ENCODE measurements around the gene E2F3. TPM values are rescaled to one million over a fixed set of nuclear protein-coding genes. Genes with fewer than 3 reads are reported as not detected.

The E2F3 gene
- total RNA-seq, 4 donors from 2014 or later, result 2.9 to 5.6 (median 4.2) TPM

- Histone ChIP-seq H3K36me3 (no peaks in the 10 kb centered on the region), H3K27ac (replicated peaks in 1 of 4) (peak overlapping the region; percentile 72 to 84 (median 74)), H3K27me3 (no peaks in the 10 kb centered on the region), H3K9me3 (no peaks in the 10 kb centered on the region), H3K4me1 (peaks cover 0 to 31% (median 27%) of the 10 kb centered on the region in 4 donors), H3K4me3 (peak overlapping the region; percentile 65 to 90 (median 77))
- DNase-seq (ENCODE audit: extremely low spot score), result no peak
- 2% methylated on average over 18 of the region's 18 CpGs for WGBS
- TF ChIP-seq CTCF (IDR thresholded peaks at IDR 0.05), result peak in 2 of 3 experiments; percentile 28 to 30
- no peak for TF ChIP-seq POLR2A (IDR thresholded peaks at IDR 0.05; ENCODE audit: low read depth)
- no peak for TF ChIP-seq EP300 (IDR thresholded peaks at IDR 0.05)
- TF ChIP-seq POLR2AphosphoS5 (IDR thresholded peaks at IDR 0.05), result no peak
- intact Hi-C loops (cut with DNase I), result loop anchor here (5.0 to 10.0 kb wide), 4 partner anchors 108 to 306 kb away; partner anchors contain the start of gene MBOAT1
Observed at GRCh38 chr6:20400456-20401204, 1.0 kb upstream of the E2F3 start.

GRCh38 chr6:20402092-20402341 lies 338 bp downstream of the E2F3 start:
- whole genome bisulfite sequencing, result 1% methylated on average over 7 of the region's 15 CpGs
- Histone ChIP-seq H3K36me3 (no peaks in the 10 kb centered on the region), H3K4me3 (peak overlapping the region; percentile 65 to 90 (median 88)), H3K4me1 (peaks cover 0 to 31% (median 27%) of the 10 kb centered on the region in 4 donors), H3K9me3 (no peaks in the 10 kb centered on the region), H3K27ac (replicated peaks in 1 of 4) (peak overlapping the region; percentile 74 to 90 (median 88)), H3K27me3 (no peaks in the 10 kb centered on the region)
- DNase-seq (ENCODE audit: extremely low spot score), result no peak
- TF ChIP-seq CTCF (IDR thresholded peaks at IDR 0.05), result no peak
- TF ChIP-seq POLR2AphosphoS5 (IDR thresholded peaks at IDR 0.05), result no peak
- no peak for TF ChIP-seq EP300 (IDR thresholded peaks at IDR 0.05)
- TF ChIP-seq POLR2A (IDR thresholded peaks at IDR 0.05; ENCODE audit: low read depth), result no peak
- intact Hi-C loops (cut with DNase I), result loop anchor here (5.0 to 10.0 kb wide), 4 partner anchors 110 to 307 kb away; partner anchors contain the start of gene MBOAT1

GRCh38 chr6:20402342-20403069 lies 827 bp downstream of the E2F3 start:
- intact Hi-C loops (cut with DNase I), result loop anchor here (5.0 to 10.0 kb wide), 4 partner anchors 110 to 308 kb away; partner anchors contain the start of gene MBOAT1
- peaks cover 0 to 31% (median 27%) of the 10 kb centered on the region in 4 donors for H3K4me1 ChIP-seq
- H3K4me3 ChIP-seq, result peak overlapping the region; percentile 65 to 90 (median 88)
- H3K27ac ChIP-seq (replicated peaks in 1 of 4), result peak overlapping the region; percentile 74 to 90 (median 88)
- no peak for TF ChIP-seq EP300 (IDR thresholded peaks at IDR 0.05)
- no peak for TF ChIP-seq CTCF (IDR thresholded peaks at IDR 0.05)
- TF ChIP-seq POLR2AphosphoS5 (IDR thresholded peaks at IDR 0.05), result peak in 1 of 2 donors; percentile 21
- 0% methylated on average over 7 of the region's 73 CpGs for WGBS
- H3K36me3 ChIP-seq, result no peaks in the 10 kb centered on the region
- H3K27me3 ChIP-seq, result no peaks in the 10 kb centered on the region
- H3K9me3 ChIP-seq, result no peaks in the 10 kb centered on the region
- DNase-seq (ENCODE audit: extremely low spot score), result no peak

GRCh38 chr6:20403070-20403765 lies 1.5 kb downstream of the E2F3 start:
- Histone ChIP-seq H3K27me3 (no peaks in the 10 kb centered on the region), H3K4me1 (peaks cover 0 to 31% (median 27%) of the 10 kb centered on the region in 4 donors), H3K36me3 (no peaks in the 10 kb centered on the region), H3K27ac (replicated peaks in 1 of 4) (peak overlapping the region; percentile 74 to 90 (median 88)), H3K9me3 (no peaks in the 10 kb centered on the region), H3K4me3 (peak overlapping the region; percentile 65 to 90 (median 88))
- DNase-seq (ENCODE audit: extremely low spot score), result peak; percentile 96
- intact Hi-C loops (cut with DNase I), result loop anchor here (5.0 to 10.0 kb wide), 4 partner anchors 111 to 308 kb away; partner anchors contain the start of gene MBOAT1
- WGBS, result 1% methylated on average over 19 of the region's 72 CpGs
- TF ChIP-seq POLR2AphosphoS5 (IDR thresholded peaks at IDR 0.05) (peak; percentile 60 to 72), POLR2A (IDR thresholded peaks at IDR 0.05; ENCODE audit: low read depth) (peak; percentile 24), CTCF (IDR thresholded peaks at IDR 0.05) (no peak)

All from esophagus muscularis mucosa (tissue), 4 donors.